HTR-8/SVneo (cell line): ENCODE measurements around the gene RAB37.
A peak's percentile ranks its signal among the peaks of the same experiment; 100 is the strongest.

Experiments
- DNase-seq: peaks from one replicate; pipeline ENCODE4 v3.0.0; 2011; ENCODE audit warnings: low spot score, mixed read lengths; ENCODE audit not compliant: insufficient read length
- FAIRE-seq: peaks from 2 replicates; lab custom pipeline; 2011; peaks lifted over from hg19 to GRCh38; lab: Jason Lieb, UNC

RAB37 gene

GRCh38 chr17:74775409-74776043 lies 38.5 kb downstream of the RAB37 start:
- DNase-seq (no peak), FAIRE-seq (no peak)

- DNase-seq (peak; percentile 100), FAIRE-seq (peak; percentile 97)
Measured at GRCh38 chr17:74776044-74776962, 39.2 kb downstream of the RAB37 start, which contains the start of gene NAT9. Gene NAT9 (minus strand): TSS chr17:74776345. CDS start chr17:74775698, 647 bp downstream.

- FAIRE-seq (no peak), DNase-seq (no peak)
Measured at GRCh38 chr17:74776990-74777389, 39.9 kb downstream of the RAB37 start.

- no peak for FAIRE-seq
- no peak for DNase-seq
Measured at GRCh38 chr17:74777901-74778515, 41.0 kb downstream of the RAB37 start.

GRCh38 chr17:74778960-74779359 lies 41.9 kb downstream of the RAB37 start:
- FAIRE-seq: no peak
- no peak for DNase-seq

GRCh38 chr17:74779501-74779900 lies 42.4 kb downstream of the RAB37 start:
- no peak for DNase-seq
- no peak for FAIRE-seq

GRCh38 chr17:74779948-74780400 lies 42.9 kb downstream of the RAB37 start:
- FAIRE-seq (no peak), DNase-seq (no peak)

GRCh38 chr17:74780443-74781238 lies 43.6 kb downstream of the RAB37 start:
- no peak for FAIRE-seq
- peak; percentile 78 for DNase-seq

GRCh38 chr17:74782571-74782970 lies 45.5 kb downstream of the RAB37 start:
- DNase-seq (no peak), FAIRE-seq (no peak)

- no peak for FAIRE-seq
- no peak for DNase-seq
Measured at GRCh38 chr17:74784125-74784810, 47.2 kb downstream of the RAB37 start.

GRCh38 chr17:74785096-74785980 lies 48.3 kb downstream of the RAB37 start:
- DNase-seq (no peak), FAIRE-seq (no peak)

- FAIRE-seq (no peak), DNase-seq (no peak)
Measured at GRCh38 chr17:74785981-74786360, 48.9 kb downstream of the RAB37 start.

GRCh38 chr17:74786431-74787055 lies 49.5 kb downstream of the RAB37 start:
- DNase-seq (no peak), FAIRE-seq (no peak)

- FAIRE-seq (no peak), DNase-seq (no peak)
Measured at GRCh38 chr17:74790161-74791058, 53.4 kb downstream of the RAB37 start.

GRCh38 chr17:74792586-74793105 lies 55.6 kb downstream of the RAB37 start:
- no peak for DNase-seq
- FAIRE-seq: no peak

GRCh38 chr17:74795327-74796020 lies 58.4 kb downstream of the RAB37 start:
- FAIRE-seq: no peak
- no peak for DNase-seq
